PC-9 (cell line): ENCODE data around the gene FCN1. TPM values are rescaled to one million over a fixed set of nuclear protein-coding genes. Genes with fewer than 3 reads are reported as not detected.

Source experiments
- BruUV-seq: library from RNA; stranded (reverse); fragments of 400-500 nt; replicated peaks from 2 replicates; lab custom pipeline; 2021; lab: Mats Ljungman, UMichigan
- CTCF ChIA-PET: fragments of 300-600 bp; sonication (Branson Sonifier 250); formaldehyde crosslinking; loops from one replicate; lab custom pipeline; 2022; ENCODE audit warnings: antibody characterized with exemption; lab: Charles Lee
- POLR2A ChIA-PET: fragments of 300-600 bp; sonication (Branson Sonifier 250); formaldehyde crosslinking; loops from one replicate; lab custom pipeline; 2022; ENCODE audit warnings: antibody characterized with exemption; ENCODE audit not compliant: unreplicated experiment; lab: Charles Lee
- DNase-seq, 2 experiments: peaks; one replicate each; pipeline versions ENCODE4 v3.0.0 to v3.0.0-alpha.2; 2015 to 2022; ENCODE audit warnings: mixed read lengths in 1 of 2
- H2AFZ ChIP-seq: fragments of 200-600 bp; sonication (generic); 2 replicates; pipeline ENCODE4 v1.8.1; 2017; ENCODE audit warnings: antibody characterized with exemption
- H3F3A ChIP-seq: fragments of 200-600 bp; sonication (generic); 2 replicates; pipeline ENCODE4 v1.8.1; 2017; ENCODE audit warnings: antibody characterized with exemption, mild to moderate bottlenecking, low read depth; ENCODE audit not compliant: insufficient read depth
- H3K27ac ChIP-seq: fragments of 200-600 bp; sonication (generic); 2 replicates; pipeline ENCODE4 v1.6.1; 2016; ENCODE audit warnings: mixed run types
- H3K27me3 ChIP-seq: fragments of 200-600 bp; sonication (generic); 2 replicates; pipeline ENCODE4 v1.6.1; 2016; ENCODE audit warnings: low read depth, mixed run types; ENCODE audit not compliant: insufficient read depth
- H3K36me3 ChIP-seq: fragments of 200-600 bp; sonication (generic); 2 replicates; pipeline ENCODE4 v1.6.1; 2016; ENCODE audit warnings: low read depth, mixed run types
- H3K4me1 ChIP-seq: fragments of 200-600 bp; sonication (generic); replicated peaks from 2 replicates; pipeline ENCODE4 v1.6.1; 2016; ENCODE audit warnings: mixed run types; ENCODE audit not compliant: insufficient read depth
- H3K4me2 ChIP-seq: fragments of 200-600 bp; sonication (generic); 2 replicates; pipeline ENCODE4 v1.6.1; 2017; ENCODE audit warnings: mixed run types
- H3K4me3 ChIP-seq: fragments of 200-600 bp; sonication (generic); 2 replicates; pipeline ENCODE4 v1.6.1; 2016; ENCODE audit warnings: mixed run types
- H3K79me2 ChIP-seq: fragments of 200-600 bp; sonication (generic); 2 replicates; pipeline ENCODE4 v1.6.1; 2017; ENCODE audit warnings: low read depth, mixed run types
- H3K9me2 ChIP-seq: fragments of 200-600 bp; sonication (generic); 2 replicates; pipeline ENCODE4 v1.8.1; 2017; ENCODE audit warnings: mild to moderate bottlenecking; ENCODE audit not compliant: insufficient read depth
- H3K9me3 ChIP-seq: fragments of 200-600 bp; sonication (generic); 2 replicates; pipeline ENCODE4 v1.8.1; 2016; ENCODE audit warnings: low read depth; ENCODE audit not compliant: insufficient read depth
- H4K20me1 ChIP-seq: fragments of 200-600 bp; sonication (generic); 2 replicates; pipeline ENCODE4 v1.8.1; 2017; ENCODE audit not compliant: insufficient read depth
- EZH2 ChIP-seq: fragments of 200-600 bp; sonication (generic); IDR thresholded peaks from 2 replicates; pipeline ENCODE4 v1.8.0; 2017; ENCODE audit warnings: antibody characterized with exemption, low read depth
- intact Hi-C: fragments of 100-400 bp; cut with micrococcal nuclease; formaldehyde crosslinking; loops from one replicate; pipeline ENCODE4 v1.10.0; 2022; ENCODE audit not compliant: unreplicated experiment
- total RNA-seq: library from RNA; stranded (reverse); gene quantifications from 2 replicates; pipeline ENCODE4 v1.2.3, GENCODE V29; 2021
- TF ChIP-seq, protein P1 (sequence below): fragments of 200-600 bp; sonication (generic); conservative IDR thresholded peaks from 2 replicates; pipeline ENCODE4 v1.6.1; 2017; ENCODE audit warnings: mixed run types, antibody characterized with exemption, mild to moderate bottlenecking, moderate library complexity

FCN1 gene
- total RNA-seq, 1 experiment from 2014 or later, result not detected

DNA sequence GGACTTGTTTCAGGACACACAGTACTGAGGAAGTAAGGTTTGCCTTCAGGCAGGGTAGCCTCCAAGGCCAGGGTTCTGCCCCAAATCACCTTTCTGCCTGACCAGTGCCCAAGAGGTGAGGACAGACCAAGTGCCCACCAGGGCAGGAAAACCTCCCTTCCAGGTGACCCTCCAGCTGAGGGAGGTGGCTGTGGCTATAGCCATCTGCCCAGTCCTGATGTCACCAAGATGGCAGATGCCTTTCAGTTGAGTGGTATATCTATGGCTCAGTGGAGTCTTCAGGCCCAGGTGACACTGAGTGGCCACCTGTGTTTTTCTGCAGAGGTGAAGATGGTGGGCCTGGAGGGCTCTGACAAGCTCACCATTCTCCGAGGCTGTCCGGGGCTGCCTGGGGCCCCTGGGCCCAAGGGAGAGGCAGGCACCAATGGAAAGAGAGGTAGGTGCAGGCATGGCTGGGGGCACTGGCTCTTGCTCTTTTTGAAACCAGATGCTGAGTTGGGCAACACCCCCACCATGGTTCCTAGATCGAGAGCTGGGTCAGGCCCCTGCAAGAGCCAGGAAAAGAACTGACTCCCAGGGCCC is 35.4 kb downstream of the FCN1 start:
- Histone ChIP-seq H3K36me3 (no peaks in the 10 kb centered on the region), H3K9me3 (no peaks in the 10 kb centered on the region), H3K4me3 (no peak overlapping the region), H3F3A (no peaks in the 10 kb centered on the region), H2AFZ (no peak overlapping the region), H3K79me2 (no peaks in the 10 kb centered on the region), H3K4me1 (no peaks in the 10 kb centered on the region), H3K4me2 (no peak overlapping the region), H3K27me3 (peaks cover 95% of the 10 kb centered on the region), H4K20me1 (no peaks in the 10 kb centered on the region; the same call in 1 of the 2 replicates), H3K9me2 (no peaks in the 10 kb centered on the region), H3K27ac (no peak overlapping the region)
- ChIA-PET CTCF (no interaction called here), POLR2A (no interaction called here)
- no TSS peak for BruUV-seq
- no peak for DNase-seq
- intact Hi-C loops, result no loop called here
- no peak for TF ChIP-seq EZH2
- TF ChIP-seq, protein P1, sequence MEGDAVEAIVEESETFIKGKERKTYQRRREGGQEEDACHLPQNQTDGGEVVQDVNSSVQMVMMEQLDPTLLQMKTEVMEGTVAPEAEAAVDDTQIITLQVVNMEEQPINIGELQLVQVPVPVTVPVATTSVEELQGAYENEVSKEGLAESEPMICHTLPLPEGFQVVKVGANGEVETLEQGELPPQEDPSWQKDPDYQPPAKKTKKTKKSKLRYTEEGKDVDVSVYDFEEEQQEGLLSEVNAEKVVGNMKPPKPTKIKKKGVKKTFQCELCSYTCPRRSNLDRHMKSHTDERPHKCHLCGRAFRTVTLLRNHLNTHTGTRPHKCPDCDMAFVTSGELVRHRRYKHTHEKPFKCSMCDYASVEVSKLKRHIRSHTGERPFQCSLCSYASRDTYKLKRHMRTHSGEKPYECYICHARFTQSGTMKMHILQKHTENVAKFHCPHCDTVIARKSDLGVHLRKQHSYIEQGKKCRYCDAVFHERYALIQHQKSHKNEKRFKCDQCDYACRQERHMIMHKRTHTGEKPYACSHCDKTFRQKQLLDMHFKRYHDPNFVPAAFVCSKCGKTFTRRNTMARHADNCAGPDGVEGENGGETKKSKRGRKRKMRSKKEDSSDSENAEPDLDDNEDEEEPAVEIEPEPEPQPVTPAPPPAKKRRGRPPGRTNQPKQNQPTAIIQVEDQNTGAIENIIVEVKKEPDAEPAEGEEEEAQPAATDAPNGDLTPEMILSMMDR, result no peak

DNA sequence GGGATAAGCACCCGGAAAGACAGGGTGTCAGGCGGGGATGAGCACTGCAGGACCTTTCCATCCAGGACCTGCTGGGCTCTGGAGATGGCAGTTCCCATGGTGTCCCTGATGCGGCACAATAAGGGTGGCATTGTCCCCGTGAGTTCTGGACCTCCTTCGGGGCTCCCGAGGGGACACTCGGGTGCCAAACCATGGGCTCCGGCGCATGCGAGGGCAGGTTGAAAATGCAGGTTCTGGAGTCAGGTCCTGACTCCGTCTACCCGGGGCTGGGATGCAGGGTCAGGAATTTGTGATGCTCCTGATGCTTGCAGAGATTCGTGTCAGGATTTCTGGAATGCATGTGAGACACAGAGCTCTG is 36.4 kb downstream of the FCN1 start:
- Histone ChIP-seq H3K4me3 (no peak overlapping the region), H3K27me3 (peaks cover 91% of the 10 kb centered on the region), H4K20me1 (no peaks in the 10 kb centered on the region), H3K4me1 (no peaks in the 10 kb centered on the region), H2AFZ (no peak overlapping the region), H3K9me3 (no peaks in the 10 kb centered on the region), H3K36me3 (no peaks in the 10 kb centered on the region), H3K9me2 (no peaks in the 10 kb centered on the region), H3F3A (no peaks in the 10 kb centered on the region), H3K79me2 (no peaks in the 10 kb centered on the region), H3K27ac (no peak overlapping the region), H3K4me2 (no peak overlapping the region)
- TF ChIP-seq, protein P1, result no peak
- TF ChIP-seq EZH2, result no peak
- intact Hi-C loops, result no loop called here
- no TSS peak for BruUV-seq
- ChIA-PET CTCF (no interaction called here), POLR2A (no interaction called here)
- DNase-seq, result no peak

DNA sequence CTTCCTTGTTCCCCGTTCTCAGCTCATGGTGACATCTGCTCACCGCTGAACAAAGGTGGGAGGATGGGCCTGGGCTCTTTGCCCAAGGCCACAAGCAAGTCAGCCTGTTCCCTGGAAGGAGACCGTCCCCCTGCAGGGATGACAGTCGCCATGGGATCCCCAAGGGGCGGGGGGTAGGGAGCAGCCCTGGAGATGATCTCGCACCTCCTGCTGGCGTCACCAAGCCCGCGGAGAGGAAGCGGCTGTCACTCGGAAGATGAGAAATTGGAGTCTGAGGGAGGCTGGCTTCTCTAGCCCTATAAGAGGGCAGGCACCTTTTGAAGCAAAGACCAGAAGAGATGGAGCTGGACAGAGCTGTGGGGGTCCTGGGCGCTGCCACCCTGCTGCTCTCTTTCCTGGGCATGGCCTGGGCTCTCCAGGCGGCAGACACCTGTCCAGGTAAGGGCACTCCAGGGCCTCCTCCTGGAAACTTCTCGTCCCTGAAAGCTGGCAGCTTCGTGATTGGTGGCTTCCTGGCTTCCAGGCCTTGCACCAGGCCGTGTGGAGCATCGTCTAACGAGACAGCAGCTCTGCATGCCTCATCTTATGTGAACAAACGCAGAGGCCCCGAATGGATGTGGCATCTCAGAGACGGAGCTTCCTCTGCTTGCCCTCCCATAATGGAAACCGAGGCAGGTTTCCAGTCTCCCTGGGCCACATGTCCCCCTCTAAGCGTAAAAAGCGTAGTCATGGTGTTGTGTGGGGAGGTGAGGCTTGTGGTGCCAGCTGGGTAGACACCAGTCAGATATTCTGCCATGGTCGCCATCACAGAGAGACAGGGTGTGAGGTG is 37.0 kb downstream of the FCN1 start, which contains the start of gene FCN2:
Gene FCN2, plus strand, starts transcription at position 327 of the 829 bp plus-strand sequence. Its CDS starts 12 bp downstream, at position 339.
- intact Hi-C loops, result no loop called here
- H3K9me2 ChIP-seq, result no peaks in the 10 kb centered on the region
- H3K4me3 ChIP-seq, result no peak within 1 kb of the TSS
- no peaks in the 10 kb centered on the region for H3K9me3 ChIP-seq
- no TSS peak for BruUV-seq
- no peak within 1 kb of the TSS for H3K4me2 ChIP-seq
- H3K36me3 ChIP-seq, result no peaks in the 10 kb centered on the region
- CTCF ChIA-PET, result no interaction called here
- no peak for DNase-seq
- H3K4me1 ChIP-seq, result no peaks in the 10 kb centered on the region
- H3F3A ChIP-seq, result no peaks in the 10 kb centered on the region
- H3K27me3 ChIP-seq, result peaks cover 85% of the 10 kb centered on the region
- H2AFZ ChIP-seq, result no peak within 1 kb of the TSS
- TF ChIP-seq EZH2, result no peak
- TF ChIP-seq, protein P1, result no peak
- no peaks in the 10 kb centered on the region for H3K79me2 ChIP-seq
- H4K20me1 ChIP-seq, result no peaks in the 10 kb centered on the region
- no peak within 1 kb of the TSS for H3K27ac ChIP-seq
- POLR2A ChIA-PET, result no interaction called here
